Embryonic facial prominence (tissue), 1 donor: Measurements from ENCODE around the gene RELCH.

Experiments used
- DNase-seq: peaks from one replicate; pipeline ENCODE4 v3.0.0-alpha.2; 2016; ENCODE audit errors: extremely low spot score

RELCH gene

DNA sequence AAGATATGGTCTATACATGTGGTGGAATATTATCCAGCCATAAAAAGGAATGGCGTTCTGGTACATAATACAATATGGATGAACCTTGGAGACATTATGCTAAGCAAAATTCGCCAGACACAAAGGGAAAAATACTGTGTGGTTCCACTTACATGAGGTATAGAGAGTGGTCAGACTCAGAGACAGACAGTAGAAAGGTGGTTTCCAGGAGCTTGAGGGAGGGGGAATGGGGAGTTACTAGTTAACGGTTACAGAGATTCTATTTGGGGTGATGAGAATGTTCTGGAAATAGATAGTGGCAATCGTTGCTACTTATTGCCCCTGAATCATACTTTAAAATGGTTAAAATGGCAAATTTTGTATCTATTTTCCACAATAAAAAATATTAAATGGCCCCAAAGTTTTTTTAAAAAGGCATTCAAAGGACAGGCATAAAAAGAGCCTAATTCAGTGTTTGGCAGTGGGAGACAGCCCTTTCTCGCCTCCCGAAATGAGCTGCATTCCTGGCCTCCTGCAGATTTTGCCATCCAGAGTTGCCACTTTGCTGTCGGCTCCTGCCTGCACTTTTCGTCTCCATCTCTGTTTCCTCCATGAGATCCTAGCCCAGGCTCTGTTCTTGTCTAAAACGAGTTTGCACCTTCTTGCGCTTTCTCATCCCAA is 151.5 kb downstream of the RELCH start:
- no peak for DNase-seq

DNA sequence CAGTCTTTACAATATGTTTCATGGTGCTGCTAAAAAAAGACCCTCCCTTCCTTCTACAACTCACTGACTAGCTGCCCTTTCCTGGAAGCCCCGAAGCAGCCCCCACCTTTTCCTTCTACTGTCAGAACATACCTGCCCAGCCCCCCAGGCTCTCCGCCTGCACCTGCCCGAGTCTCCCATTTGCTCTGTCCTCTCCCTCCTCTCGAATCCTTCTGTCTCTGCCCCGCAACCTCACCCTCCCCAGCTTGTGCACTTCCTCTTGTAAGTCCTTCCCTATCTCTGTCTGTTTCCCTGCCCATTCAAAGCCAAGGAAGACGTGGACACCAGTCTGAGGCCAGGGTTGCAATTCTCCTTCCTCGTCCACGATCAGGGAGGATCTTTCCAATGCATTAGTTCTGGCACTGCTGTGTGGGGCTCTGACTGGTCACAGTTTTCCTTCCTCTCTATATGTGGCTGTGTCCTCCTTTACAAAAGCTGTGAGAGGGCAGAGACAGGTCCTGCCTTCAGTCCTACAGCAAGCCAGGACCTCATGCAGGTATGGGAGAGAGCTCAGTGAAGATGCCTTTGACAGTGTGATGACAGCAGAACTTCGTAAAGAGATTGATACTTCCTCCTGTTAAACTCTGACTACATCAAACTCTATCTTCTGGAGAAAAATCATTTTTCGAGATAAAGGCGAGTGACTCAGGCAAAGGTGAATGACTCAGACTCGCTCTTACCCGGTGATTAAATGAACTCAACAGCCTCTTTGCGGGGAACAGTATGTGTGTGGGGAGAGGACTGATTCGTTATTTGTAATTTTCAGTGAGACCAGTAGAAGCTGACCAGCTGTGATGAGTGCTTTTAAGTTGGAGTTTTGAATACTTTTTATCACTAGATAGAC is 152.3 kb downstream of the RELCH start:
- no peak for DNase-seq

DNA sequence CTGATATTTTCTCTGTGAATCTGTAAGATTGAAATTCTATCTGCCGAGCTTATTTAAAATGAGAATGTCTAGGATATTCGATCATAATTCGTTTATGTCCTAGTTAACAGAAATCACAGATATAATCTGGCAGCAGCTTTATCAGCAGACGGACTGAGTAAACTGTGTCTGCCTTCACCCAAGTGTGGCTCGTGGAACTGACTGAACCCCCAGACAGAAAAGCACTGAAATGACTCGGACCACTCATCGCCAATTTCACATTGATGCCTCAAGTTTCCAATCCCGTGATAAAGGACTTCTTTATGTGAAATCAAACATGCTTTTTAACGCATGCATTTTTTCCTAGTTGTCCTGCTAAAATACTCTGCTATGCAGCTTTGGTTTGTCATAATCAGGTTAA is 153.9 kb downstream of the RELCH start:
- DNase-seq = no peak

DNA sequence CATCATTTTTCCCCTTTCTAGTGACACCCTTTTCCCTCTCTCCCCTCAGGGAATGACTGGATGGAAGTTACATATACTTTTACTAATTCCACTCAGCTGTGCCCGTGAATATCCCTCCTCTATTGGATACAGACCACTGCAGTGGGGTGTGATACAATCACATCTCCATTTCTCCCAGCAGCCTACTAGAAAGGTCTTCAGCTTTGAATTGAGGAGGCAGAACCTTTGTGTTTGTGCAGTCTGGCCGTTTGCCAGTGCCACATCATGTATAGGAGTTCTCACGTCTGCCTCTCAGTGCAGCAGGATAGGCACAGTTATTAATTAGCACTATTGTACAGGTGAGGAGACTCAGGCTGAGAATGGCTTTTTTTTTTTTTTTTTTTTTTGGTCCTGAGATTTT is 154.4 kb downstream of the RELCH start:
- DNase-seq = no peak

DNA sequence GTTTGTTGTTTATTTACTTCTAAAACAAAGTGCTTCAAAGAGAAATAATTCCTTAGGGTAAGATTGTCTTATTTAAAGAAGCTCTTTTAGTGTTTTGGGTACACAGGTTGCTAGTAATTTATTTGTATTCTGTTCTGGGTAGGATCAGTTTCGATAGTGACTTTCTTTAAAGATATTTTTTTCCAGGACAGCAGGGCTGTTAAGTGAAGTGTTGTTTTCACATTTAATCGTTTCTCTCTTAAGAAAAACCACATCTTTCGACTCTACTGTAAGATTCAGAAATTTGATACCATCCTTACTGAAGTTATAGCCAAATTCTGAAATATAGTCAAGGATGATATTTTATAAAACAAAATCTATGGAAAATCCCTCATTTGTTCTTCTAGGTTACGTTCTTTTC is 155.8 kb downstream of the RELCH start:
- DNase-seq = no peak

DNA sequence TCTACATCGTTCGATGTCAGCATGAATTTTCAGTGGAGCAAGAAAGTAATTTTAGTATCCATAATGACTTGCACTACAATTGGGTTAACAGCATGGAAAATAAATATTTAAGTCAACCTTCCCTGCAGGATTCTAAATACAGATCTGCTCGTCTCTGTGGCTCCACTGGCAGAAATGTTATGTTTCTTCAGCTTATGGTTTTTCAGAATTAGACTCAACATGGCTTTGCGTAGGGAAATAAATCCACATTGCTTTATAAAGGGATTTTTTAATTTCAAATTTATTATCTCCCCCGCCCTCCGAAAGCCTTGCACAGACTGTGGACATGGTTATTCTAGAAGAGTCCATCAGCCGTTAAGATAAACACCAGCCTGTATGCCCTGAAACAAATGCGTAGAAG is 156.3 kb downstream of the RELCH start:
- no peak for DNase-seq

DNA sequence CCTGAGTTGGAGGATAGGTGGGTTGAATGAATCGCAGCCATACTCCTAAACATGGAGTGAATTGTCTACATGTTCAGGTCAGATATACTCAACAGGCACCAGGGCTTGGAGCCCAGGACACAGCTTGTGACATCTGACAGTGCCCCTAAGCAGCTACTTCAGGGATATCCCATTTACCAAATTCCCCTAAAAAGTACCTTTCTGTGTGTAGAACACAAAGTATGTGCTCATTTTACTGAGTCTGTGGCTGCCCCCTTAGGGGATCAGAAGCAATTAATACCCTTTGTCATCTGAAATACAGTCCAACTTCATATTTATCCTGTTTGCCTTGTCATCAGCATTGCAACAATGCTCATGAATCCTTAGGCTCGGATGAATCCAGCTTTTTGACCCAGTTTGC is 158.9 kb downstream of the RELCH start:
- no peak for DNase-seq

DNA sequence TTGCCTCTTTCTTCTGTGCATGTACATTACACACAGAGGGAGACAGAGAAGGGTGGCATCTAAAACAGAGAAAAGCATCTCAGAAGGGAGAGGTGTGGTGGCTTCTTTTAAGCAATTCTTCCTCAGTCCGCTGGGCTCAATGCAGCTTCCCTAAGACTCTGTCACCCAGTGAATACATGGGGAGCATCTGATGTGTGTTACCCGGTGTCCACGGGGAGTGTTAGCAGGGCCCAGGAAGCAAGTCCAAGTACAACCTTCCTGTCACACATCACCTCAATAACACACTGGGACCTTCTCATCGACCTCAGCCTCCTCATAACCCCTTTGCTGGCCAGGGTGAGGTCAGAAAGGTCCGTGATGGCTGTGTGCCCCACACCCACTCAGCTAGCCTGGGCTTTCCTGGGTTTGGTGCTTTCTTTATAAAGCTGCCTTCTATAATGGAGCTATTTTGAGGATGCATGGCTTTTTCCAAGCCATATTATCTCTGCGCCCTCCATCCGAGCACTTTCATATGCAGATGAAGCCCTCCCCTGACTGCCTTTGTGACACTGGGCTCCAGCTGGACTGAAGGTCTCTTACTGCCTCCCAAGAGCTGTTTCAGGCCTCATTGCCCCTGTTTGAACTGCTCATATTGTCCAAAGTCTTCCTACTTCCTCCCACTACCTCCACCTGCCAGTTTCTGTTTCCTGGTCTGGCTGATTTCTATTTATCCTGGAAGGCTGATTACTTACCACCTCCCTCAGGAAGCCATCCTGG is 159.5 kb downstream of the RELCH start:
- no peak for DNase-seq

DNA sequence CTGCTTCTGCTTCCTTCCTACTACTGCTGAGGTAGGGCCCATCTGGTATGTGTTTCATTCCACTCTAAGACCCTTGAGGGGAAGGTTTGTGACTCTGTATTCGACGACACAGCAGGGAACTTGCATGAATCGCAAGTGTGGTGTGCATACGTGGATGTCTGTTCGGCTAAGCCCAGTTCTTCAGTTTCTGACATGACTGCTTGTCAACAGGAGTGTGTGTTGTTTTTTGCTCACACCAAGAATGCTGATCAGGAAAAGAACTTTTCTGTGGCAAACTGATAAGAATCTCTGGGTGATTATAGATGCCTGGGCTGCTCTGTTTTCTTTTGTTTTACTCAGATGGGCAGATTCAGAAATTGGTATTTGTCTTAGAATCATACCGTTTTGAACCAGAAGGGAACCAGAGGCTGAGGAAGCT is 160.0 kb downstream of the RELCH start:
- DNase-seq = no peak

DNA sequence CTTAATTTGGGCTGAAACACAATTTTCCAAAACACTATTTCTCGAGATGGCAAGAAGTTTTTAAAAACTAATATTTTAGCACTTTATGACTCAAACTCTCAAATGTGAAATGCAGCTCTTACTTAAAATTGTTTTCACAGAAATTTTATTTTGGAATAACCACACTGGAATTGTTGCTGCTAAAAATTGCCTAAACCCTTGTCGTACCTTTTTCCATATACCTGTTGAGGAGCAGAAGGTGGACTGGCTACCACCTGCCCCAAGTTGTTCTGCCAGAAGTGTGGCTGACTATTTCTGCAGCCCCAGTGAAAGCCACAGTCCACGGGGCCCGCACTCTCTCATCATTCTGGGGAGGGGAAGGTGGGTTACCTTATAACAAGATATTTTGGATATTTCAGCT is 161.4 kb downstream of the RELCH start:
- DNase-seq = no peak

DNA sequence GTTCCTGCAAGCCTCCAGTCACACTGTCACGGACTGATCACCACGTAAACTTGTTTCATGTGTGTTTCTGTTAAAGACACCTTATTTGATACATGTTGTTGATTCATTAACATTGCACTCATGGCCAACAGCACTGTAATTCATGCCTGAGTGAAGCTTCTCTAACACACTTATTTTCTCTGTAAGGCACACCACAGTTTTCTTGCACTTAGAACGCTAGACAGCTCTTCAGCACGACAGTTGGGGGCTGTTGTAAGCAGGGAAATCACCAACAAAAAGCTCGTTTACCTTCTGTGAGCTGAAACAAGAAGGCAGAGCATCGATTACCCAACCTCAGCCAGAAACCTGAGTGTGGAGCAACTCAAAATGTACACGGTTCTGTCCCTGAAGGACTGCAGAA is 166.1 kb downstream of the RELCH start:
- DNase-seq = no peak

DNA sequence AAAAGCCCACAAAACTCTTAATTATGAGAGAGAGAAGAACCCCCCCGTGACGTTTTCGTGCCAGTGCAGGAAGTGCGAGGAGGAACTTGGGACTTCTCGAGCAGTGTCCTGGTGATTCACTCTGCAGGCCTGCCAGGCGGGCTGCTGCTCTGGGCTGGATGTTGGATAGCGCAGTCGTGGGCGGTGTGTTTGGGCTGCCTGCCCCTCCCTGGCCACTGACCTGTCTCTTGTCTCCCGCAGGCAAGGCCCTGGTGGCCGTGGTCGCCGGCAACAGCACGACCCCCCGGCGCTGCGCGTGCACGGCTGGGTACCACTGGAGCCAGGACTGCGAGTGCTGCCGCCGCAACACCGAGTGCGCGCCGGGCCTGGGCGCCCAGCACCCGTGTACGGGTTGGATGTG is 167.1 kb downstream of the RELCH start:
- DNase-seq = no peak

DNA sequence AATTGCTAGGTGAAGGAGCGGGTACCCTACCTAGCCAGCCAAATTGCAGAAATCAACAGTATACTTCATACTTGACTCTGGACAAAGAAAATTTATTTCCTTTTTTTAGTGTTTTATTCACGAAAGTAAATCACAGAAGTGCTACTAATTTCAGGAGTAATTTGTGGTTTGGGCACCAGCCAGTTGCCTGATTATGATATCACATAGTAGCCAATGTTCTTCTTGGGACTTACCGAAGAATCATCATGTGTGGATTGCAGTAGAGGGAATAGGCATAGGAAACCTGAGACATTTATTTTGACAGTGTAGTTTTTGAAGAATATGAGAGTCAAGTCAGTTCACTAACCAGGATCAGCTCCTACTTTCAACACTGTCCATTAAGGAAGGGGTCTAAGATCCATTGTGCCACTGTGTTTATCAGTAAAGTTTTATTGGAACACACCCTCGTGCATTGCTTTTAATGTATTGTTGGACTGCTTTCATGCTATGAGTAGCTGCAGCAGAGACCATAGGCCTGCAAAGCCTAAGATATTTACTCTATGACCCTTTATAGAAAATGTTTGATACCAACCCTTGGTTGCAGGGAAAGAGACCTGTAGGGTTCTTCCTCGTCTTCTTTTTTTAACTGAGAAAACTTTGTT is 170.1 kb downstream of the RELCH start:
- DNase-seq = no peak
